Testis (tissue), 2 donors: ENCODE data around the gene ORC5.

Experiments used
- CTCF ChIP-seq, 3 experiments: fragments of 450-650 bp in 2 of 3; fragments of 200-600 bp in 1 of 3; sonication (generic) in 1 of 3; IDR thresholded peaks; one replicate each; pipeline ENCODE4 v1.5.1; 2016 to 2019; ENCODE audit warnings: antibody characterized with exemption in 3 of 3, mild to moderate bottlenecking in 2 of 3, moderate library complexity in 1 of 3
- POLR2A ChIP-seq: fragments of 450-650 bp; IDR thresholded peaks from one replicate; pipeline ENCODE4 v1.6.1; 2017; ENCODE audit warnings: antibody characterized with exemption, mild to moderate bottlenecking, moderate library complexity

- TF ChIP-seq CTCF (IDR thresholded peaks at IDR 0.05), result no peak
- no peak for TF ChIP-seq POLR2A
These were observed 95.2 kb downstream of the ORC5 start for GRCh38 chr7:104112623-104113022.
